Measurements from ENCODE around the gene RINL.
"Not testable (repeated sequence)": the region's sequence is repeated elsewhere in the genome, so short reads cannot be mapped to it uniquely, and the experiment has no call there.

RINL gene

GRCh38 chr19:38873400-38873799, 4.7 kb downstream of the RINL start:
- not testable (repeated sequence) for DNase-seq

GRCh38 chr19:38870612-38871011, 7.5 kb downstream of the RINL start:
- DNase-seq = no peak

- DNase-seq = peak; percentile 70 to 74
Observed at GRCh38 chr19:38869836-38870607, 8.1 kb downstream of the RINL start.

DNA sequence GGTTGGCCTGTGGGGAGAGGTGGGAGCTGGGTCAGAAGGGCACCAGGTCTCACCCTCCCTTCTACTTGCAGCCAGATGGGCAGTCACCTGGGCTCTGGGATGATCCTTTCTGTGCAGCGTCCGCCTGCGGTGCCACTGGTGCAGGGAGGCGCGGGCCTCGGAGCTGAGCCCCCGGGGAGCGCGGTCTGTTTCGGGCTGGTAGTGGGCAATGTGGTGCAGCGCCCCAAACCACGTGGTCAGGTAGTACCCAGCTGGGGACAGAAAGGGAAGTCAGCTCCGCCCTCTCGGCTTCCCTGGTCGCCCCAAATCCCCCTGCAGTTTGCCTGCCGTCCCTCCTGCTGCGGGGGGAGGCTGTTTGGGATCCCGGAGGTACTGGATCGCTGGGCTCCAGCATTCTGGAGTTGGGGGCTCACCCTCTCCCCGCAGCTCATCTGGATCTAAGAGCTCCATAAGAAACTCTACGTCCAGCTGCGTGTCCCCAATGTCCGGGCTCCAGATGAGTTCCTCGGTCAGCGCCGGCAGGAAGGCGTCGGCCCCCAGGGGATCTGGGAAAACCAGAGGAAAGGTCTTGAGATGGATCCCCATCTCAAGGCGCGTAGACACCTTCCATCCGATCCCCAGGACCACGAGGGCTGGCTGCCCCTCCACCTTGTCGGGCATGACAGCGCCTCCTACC, 8.8 kb downstream of the RINL start:
- peak; percentile 4 to 23 for DNase-seq

DNA sequence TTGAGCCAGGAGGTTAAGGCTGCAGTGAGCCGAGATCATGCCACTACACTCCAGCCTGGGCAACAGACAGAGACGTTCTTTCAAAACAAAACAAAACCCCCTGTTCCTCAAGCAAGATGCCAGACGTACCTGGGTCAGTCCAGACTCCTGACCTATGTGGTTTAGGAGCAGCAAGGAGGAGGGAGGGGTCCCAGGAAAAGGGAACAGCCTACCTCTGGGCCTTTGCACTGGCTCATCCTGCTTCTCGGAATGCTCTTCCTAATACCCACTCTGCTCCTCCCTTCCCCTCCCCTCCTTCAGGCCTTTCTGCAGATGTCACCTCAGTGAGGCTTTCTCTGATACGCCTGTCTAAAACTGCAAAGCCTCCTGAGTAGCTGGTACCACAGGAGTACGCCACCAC, 9.5 kb downstream of the RINL start:
- DNase-seq = no peak

GRCh38 chr19:38867171-38867780, 10.8 kb downstream of the RINL start:
- no peak for DNase-seq

GRCh38 chr19:38862321-38863059, 15.6 kb downstream of the RINL start:
- DNase-seq = no peak

DNA sequence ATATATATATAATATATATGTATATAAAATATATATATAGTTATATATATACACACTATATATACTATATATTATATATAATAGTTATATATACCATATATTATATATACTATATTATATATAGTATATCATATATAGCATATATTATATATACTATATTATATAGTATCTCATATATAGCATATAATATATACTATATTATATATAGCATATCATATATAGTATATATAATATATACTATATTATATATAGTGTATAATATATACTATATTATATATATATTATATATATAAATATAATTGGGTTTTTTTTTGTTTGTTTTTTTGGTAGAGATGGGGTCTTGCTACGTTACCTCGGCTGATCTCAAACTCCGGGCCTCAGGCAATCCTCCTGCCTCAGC, 16.7 kb downstream of the RINL start:
- DNase-seq = no peak

DNA sequence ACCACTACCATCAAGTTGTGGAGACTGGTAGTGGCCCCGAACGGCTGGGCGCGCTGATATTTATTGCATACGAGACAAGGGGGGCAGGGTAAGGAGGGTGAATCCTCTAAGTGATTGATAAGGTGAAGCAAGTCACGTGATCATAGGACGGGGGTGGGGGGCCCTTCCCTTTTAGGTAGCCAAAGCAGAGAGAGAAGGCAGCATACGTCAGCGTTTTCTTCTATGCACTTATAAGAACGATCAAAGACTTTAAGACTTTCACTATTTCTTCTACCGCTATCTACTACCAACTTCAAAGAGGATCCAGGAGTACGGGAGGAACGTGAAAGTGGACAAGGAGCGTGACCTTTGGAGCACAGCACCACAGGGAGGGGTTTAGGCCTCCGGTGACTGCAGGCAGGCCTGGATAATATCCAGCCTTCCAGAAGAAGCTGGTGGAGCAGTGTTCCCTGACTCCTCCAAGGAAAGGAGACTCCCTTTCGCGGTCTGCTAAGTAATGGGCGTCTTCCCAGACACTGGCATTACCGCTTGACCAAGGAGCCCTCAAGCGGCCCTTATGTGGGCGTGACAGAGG, 18.4 kb downstream of the RINL start:
- not testable (repeated sequence) for DNase-seq

- no peak for DNase-seq
Observed at GRCh38 chr19:38856813-38857212, 21.3 kb downstream of the RINL start.

- not testable (repeated sequence) for DNase-seq
Observed at GRCh38 chr19:38855751-38856150, 22.3 kb downstream of the RINL start.

DNA sequence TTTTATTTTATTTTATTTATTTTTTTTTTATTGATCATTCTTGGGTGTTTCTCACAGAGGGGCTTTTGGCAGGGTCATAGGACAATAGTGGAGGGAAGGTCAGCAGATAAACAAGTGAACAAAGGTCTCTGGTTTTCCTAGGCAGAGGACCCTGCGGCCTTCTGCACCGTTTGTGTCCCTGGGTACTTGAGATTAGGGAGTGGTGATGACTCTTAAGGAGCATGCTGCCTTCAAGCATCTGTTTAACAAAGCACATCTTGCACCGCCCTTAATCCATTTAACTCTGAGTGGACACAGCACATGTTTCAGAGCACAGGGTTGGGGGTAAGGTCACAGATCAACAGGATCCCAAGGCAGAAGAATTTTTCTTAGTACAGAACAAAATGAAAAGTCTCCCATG, 23.1 kb downstream of the RINL start:
- not testable (repeated sequence) for DNase-seq

- DNase-seq = no peak
Observed at GRCh38 chr19:38853214-38853613, 24.9 kb downstream of the RINL start.

- DNase-seq = peak; percentile 37 to 51
Observed at GRCh38 chr19:38852231-38853044, 25.6 kb downstream of the RINL start.

DNA sequence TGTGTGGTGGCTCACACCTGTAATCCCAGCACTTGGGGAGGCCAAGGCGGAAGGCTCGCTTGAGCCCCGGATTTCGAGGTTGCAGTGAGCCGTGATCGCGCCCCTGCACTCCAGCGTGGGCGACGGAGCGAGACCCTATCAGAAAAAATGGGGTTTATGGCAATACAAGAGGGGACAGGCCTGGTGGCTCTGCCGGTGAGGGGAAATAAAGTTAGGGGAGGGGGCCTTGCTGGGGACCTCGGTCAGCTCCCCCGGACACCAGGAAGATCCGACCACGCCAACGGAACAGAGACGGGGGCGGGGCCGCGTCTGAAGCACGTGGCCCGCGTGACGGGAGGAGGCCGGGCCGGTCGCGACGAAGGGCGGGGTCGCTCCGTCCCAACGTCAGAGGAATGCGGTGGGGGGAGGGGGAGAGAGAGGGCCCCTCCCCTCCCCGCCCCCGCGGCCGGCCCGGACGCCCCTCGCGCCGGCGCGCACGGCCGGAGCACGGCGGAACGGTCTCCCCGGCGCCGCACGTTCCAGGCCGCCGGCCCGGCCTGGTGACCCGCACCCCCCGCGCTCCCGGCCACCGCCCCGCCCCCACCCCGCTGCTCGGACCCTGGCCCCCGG, 26.3 kb downstream of the RINL start:
- DNase-seq = peak; percentile 77 to 81

DNA sequence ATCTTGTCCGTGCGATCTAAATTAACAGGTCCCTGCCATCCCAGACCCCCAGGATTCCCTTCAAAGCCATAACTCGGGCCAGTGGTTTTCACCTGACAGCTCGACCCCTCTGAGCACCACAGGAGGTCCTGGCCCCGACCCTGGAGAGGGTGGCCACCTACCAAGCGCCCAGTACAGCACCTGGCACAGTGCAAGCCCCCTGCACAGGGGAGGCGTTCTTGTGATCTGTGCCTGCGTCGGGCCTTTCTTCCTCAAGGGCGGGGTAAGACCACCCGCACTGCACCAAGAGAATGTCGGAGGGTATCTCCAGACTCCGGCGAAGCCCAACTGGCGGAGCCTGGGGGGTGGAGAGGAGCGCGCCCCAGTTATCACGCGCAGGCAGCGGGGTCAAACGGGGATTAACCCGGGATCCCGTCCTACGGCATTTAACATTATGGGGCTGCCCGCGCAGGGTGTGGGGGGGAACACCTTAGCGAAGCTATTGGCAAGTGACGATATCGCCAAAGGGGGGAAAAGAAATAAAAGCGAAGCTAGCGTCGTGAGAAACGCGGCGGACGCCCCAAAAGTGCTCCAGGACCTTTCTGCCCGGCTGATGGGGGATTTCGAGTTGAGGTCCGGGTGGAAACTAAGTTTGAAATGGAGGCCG, 27.0 kb downstream of the RINL start:
- DNase-seq = no peak

GRCh38 chr19:38850436-38850975, 27.6 kb downstream of the RINL start:
- no peak for DNase-seq

- peak; percentile 100 for DNase-seq
Observed at GRCh38 chr19:38849860-38850435, 28.1 kb downstream of the RINL start, which contains the start of gene HNRNPL. TSS of gene HNRNPL (minus strand) at chr19:38849986. CDS start at chr19:38849966, 20 bp downstream.

- peak; percentile 91 to 94 for DNase-seq
Observed at GRCh38 chr19:38849147-38849859, 28.8 kb downstream of the RINL start.

Data from AML-193 (cell line).